ENCODE measurements around the gene ARMH2. TPM values are rescaled to one million over a fixed set of nuclear protein-coding genes. Genes with fewer than 3 reads are reported as not detected.
A peak's percentile ranks its signal among the peaks of the same experiment; 100 is the strongest.
"Not testable (repeated sequence)": the region's sequence is repeated elsewhere in the genome, so short reads cannot be mapped to it uniquely, and the experiment has no call there.

Gene ARMH2
- total and polyA plus RNA-seq, 4 experiments from 2014 or later: 0.55 to 4.7 (median 3.1) TPM; not detected in 1

- intact Hi-C loops (cut with micrococcal nuclease): no loop called here
- Histone ChIP-seq H3K27ac (ENCODE audit: low read depth, low read length) (no peak overlapping the region), H3K4me3 (ENCODE audit: low read length in 2 of 2) (no peak overlapping the region), H3K36me3 (ENCODE audit: insufficient read depth, low read length) (no peaks in the 10 kb centered on the region), H3K27me3 (ENCODE audit: insufficient read depth, low read length) (no peaks in the 10 kb centered on the region), H3K9me3 (ENCODE audit: control insufficient read depth in 1 of 2, low read length in 2 of 2) (no peaks in the 10 kb centered on the region), H3K4me1 (ENCODE audit: insufficient read depth, low read length) (no peaks in the 10 kb centered on the region)
- H3K4me3 Mint-ChIP-seq: no peak overlapping the region
- H3K27ac Mint-ChIP-seq: no peak overlapping the region
- POLR2A ChIA-PET (ENCODE audit: partially characterized antibody): no interaction called here
- CTCF ChIA-PET (ENCODE audit: partially characterized antibody): interaction anchor here (1.4 kb wide), 1 partner anchor 172 kb away, joined by 4 read pairs; no protein-coding TSS in a partner anchor
- H3K27me3 Mint-ChIP-seq: peaks cover 5 to 7% of the 10 kb centered on the region in 2 donors
- DNase-seq: no peak
- H3K4me1 Mint-ChIP-seq: no peaks in the 10 kb centered on the region
- no peaks in the 10 kb centered on the region for H3K36me3 Mint-ChIP-seq
- H3K9me3 Mint-ChIP-seq: peaks cover 0 to 2% (median 0%) of the 10 kb centered on the region in 8 donors
Observed at GRCh38 chr6:24753545-24753944, 45.2 kb downstream of the ARMH2 start.

- Mint-ChIP-seq H3K4me1 (no peaks in the 10 kb centered on the region), H3K9me3 (peaks cover 0 to 2% (median 0%) of the 10 kb centered on the region in 8 donors), H3K4me3 (no peak overlapping the region), H3K36me3 (no peaks in the 10 kb centered on the region), H3K27ac (no peak overlapping the region), H3K27me3 (peaks cover 7 to 8% of the 10 kb centered on the region in 2 donors)
- no peaks in the 10 kb centered on the region for H3K36me3 ChIP-seq (ENCODE audit: insufficient read depth, low read length)
- H3K4me1 ChIP-seq (ENCODE audit: insufficient read depth, low read length): no peaks in the 10 kb centered on the region
- CTCF ChIA-PET (ENCODE audit: partially characterized antibody): interaction anchor here (1.4 kb wide), 1 partner anchor 172 kb away, joined by 4 read pairs; no protein-coding TSS in a partner anchor
- H3K27ac ChIP-seq (ENCODE audit: low read depth, low read length): no peak overlapping the region
- no peaks in the 10 kb centered on the region for H3K27me3 ChIP-seq (ENCODE audit: insufficient read depth, low read length)
- no peak overlapping the region for H3K4me3 ChIP-seq (ENCODE audit: low read length in 2 of 2)
- DNase-seq: no peak
- POLR2A ChIA-PET (ENCODE audit: partially characterized antibody): no interaction called here
- no peaks in the 10 kb centered on the region for H3K9me3 ChIP-seq (ENCODE audit: control insufficient read depth in 1 of 2, low read length in 2 of 2)
- intact Hi-C loops (cut with micrococcal nuclease): no loop called here
Observed at GRCh38 chr6:24752917-24753492, 45.7 kb downstream of the ARMH2 start.

- H3K4me1 Mint-ChIP-seq: no peaks in the 10 kb centered on the region
- Histone ChIP-seq H3K4me1 (ENCODE audit: insufficient read depth, low read length) (no peaks in the 10 kb centered on the region), H3K27ac (ENCODE audit: low read depth, low read length) (no peak overlapping the region), H3K9me3 (ENCODE audit: control insufficient read depth in 1 of 2, low read length in 2 of 2) (no peaks in the 10 kb centered on the region), H3K27me3 (ENCODE audit: insufficient read depth, low read length) (no peaks in the 10 kb centered on the region), H3K36me3 (ENCODE audit: insufficient read depth, low read length) (no peaks in the 10 kb centered on the region), H3K4me3 (ENCODE audit: low read length in 2 of 2) (no peak overlapping the region)
- peaks cover 0 to 2% (median 0%) of the 10 kb centered on the region in 8 donors for H3K9me3 Mint-ChIP-seq
- peaks cover 8 to 9% of the 10 kb centered on the region in 2 donors for H3K27me3 Mint-ChIP-seq
- CTCF ChIA-PET (ENCODE audit: partially characterized antibody): interaction anchor here (1.4 kb wide), 1 partner anchor 171 kb away, joined by 4 read pairs; no protein-coding TSS in a partner anchor
- no peak overlapping the region for H3K27ac Mint-ChIP-seq
- POLR2A ChIA-PET (ENCODE audit: partially characterized antibody): no interaction called here
- DNase-seq: no peak
- no peaks in the 10 kb centered on the region for H3K36me3 Mint-ChIP-seq
- no peak overlapping the region for H3K4me3 Mint-ChIP-seq
- intact Hi-C loops (cut with micrococcal nuclease): no loop called here
Observed at GRCh38 chr6:24752503-24752902, 46.2 kb downstream of the ARMH2 start.

- DNase-seq; CTCF ChIA-PET (ENCODE audit: partially characterized antibody); H3K36me3 ChIP-seq (ENCODE audit: insufficient read depth, low read length); H3K27me3 ChIP-seq (ENCODE audit: insufficient read depth, low read length); H3K36me3 Mint-ChIP-seq; POLR2A ChIA-PET (ENCODE audit: partially characterized antibody); H3K9me3 ChIP-seq (ENCODE audit: control insufficient read depth in 1 of 2, low read length in 2 of 2); H3K27ac ChIP-seq (ENCODE audit: low read depth, low read length); intact Hi-C loops (cut with micrococcal nuclease); H3K4me1 ChIP-seq (ENCODE audit: insufficient read depth, low read length); H3K4me3 Mint-ChIP-seq; H3K4me3 ChIP-seq (ENCODE audit: low read length in 2 of 2); H3K9me3 Mint-ChIP-seq; H3K27ac Mint-ChIP-seq; H3K4me1 Mint-ChIP-seq; H3K27me3 Mint-ChIP-seq: not testable (repeated sequence)
Observed at GRCh38 chr6:24750878-24751277, 47.8 kb downstream of the ARMH2 start.

GRCh38 chr6:24749297-24749696 is 49.4 kb downstream of the ARMH2 start:
- H3K36me3 Mint-ChIP-seq: no peaks in the 10 kb centered on the region
- no peaks in the 10 kb centered on the region for H3K4me1 Mint-ChIP-seq
- peak overlapping the region in 1 of 7 donors; percentile 59 for H3K27ac Mint-ChIP-seq
- no peaks in the 10 kb centered on the region for H3K4me1 ChIP-seq (ENCODE audit: insufficient read depth, low read length)
- peaks cover 0 to 2% (median 0%) of the 10 kb centered on the region in 8 donors for H3K9me3 Mint-ChIP-seq
- H3K4me3 ChIP-seq (ENCODE audit: low read length in 2 of 2): no peak overlapping the region
- no peaks in the 10 kb centered on the region for H3K9me3 ChIP-seq (ENCODE audit: control insufficient read depth in 1 of 2, low read length in 2 of 2)
- no peak overlapping the region for H3K27ac ChIP-seq (ENCODE audit: low read depth, low read length)
- intact Hi-C loops (cut with micrococcal nuclease): no loop called here
- no peaks in the 10 kb centered on the region for H3K36me3 ChIP-seq (ENCODE audit: insufficient read depth, low read length)
- H3K4me3 Mint-ChIP-seq: no peak overlapping the region
- ChIA-PET POLR2A (ENCODE audit: partially characterized antibody) (no interaction called here), CTCF (ENCODE audit: partially characterized antibody) (no interaction called here)
- no peaks in the 10 kb centered on the region for H3K27me3 ChIP-seq (ENCODE audit: insufficient read depth, low read length)
- DNase-seq: no peak
- peaks cover 8 to 9% of the 10 kb centered on the region in 2 donors for H3K27me3 Mint-ChIP-seq

Other genes with a start within 250 kb of the ARMH2 start
- under 1 TPM in 1 of 2 experiments, not detected in 1; 0.11 TPM for gene KIAA0319, start 152.7 kb downstream of the ARMH2 start, total RNA-seq
- gene KIAA0319, start 152.7 kb downstream of the ARMH2 start, polyA plus RNA-seq: under 1 TPM in 1 of 2 donors, not detected in 1; 0.07 TPM
- gene TDP2, start 132.0 kb downstream of the ARMH2 start, total RNA-seq: 10 to 100 TPM; 72.8 to 74.3 TPM
- gene TDP2, start 132.0 kb downstream of the ARMH2 start, polyA plus RNA-seq: 10 to 100 TPM; 43.4 to 62.2 TPM
- 10 to 100 TPM; 11.1 to 12.5 TPM for gene ACOT13, start 131.8 kb downstream of the ARMH2 start, total RNA-seq
- 10 to 100 TPM; 17.3 to 19.3 TPM for gene ACOT13, start 131.8 kb downstream of the ARMH2 start, polyA plus RNA-seq
- gene C6orf62, start 79.8 kb downstream of the ARMH2 start, total RNA-seq: 100 to 1,000 TPM; 173 to 176 TPM
- 100 to 1,000 TPM in 1 of 2 donors, 10 to 100 TPM in 1; 90.1 to 125 TPM for gene C6orf62, start 79.8 kb downstream of the ARMH2 start, polyA plus RNA-seq
- gene GMNN, start 24.0 kb downstream of the ARMH2 start, total RNA-seq: 1 to 10 TPM; 6.1 to 6.7 TPM
- 1 to 10 TPM; 3.4 to 3.6 TPM for gene GMNN, start 24.0 kb downstream of the ARMH2 start, polyA plus RNA-seq
- gene RIPOR2, start 137.0 kb upstream of the ARMH2 start, total RNA-seq: 100 to 1,000 TPM; 420 to 432 TPM
- gene RIPOR2, start 137.0 kb upstream of the ARMH2 start, polyA plus RNA-seq: 100 to 1,000 TPM; 431 to 458 TPM